Limb (tissue), 2 donors: ENCODE results near the gene SSBP1.
"Not testable (repeated sequence)": the region's sequence is repeated elsewhere in the genome, so short reads cannot be mapped to it uniquely, and the experiment has no call there.

Experiments
- DNase-seq, 2 donors: peaks; one replicate each; pipeline ENCODE4 v3.0.0-alpha.2; 2016; ENCODE audit errors: extremely low spot score in 2 of 2

SSBP1 gene

GRCh38 chr7:141770083-141770583 lies 32.0 kb downstream of the SSBP1 start:
- not testable (repeated sequence) for DNase-seq

GRCh38 chr7:141776374-141776773 lies 38.2 kb downstream of the SSBP1 start, which contains the start of gene TAS2R4:
TSS of gene TAS2R4 (plus strand) at chr7:141776674. CDS start at chr7:141778489, 1,815 bp downstream.
- no peak for DNase-seq

GRCh38 chr7:141785706-141786552 lies 47.8 kb downstream of the SSBP1 start:
- peak in 1 of 2 donors; percentile 34 for DNase-seq

GRCh38 chr7:141788296-141788695 lies 50.1 kb downstream of the SSBP1 start:
- no peak for DNase-seq

GRCh38 chr7:141789917-141790316 lies 51.8 kb downstream of the SSBP1 start, which contains the start of gene TAS2R5:
TSS of gene TAS2R5 (plus strand) at chr7:141790217. CDS start at chr7:141790362, 145 bp downstream.
- no peak for DNase-seq

- DNase-seq, result no peak
Measured at GRCh38 chr7:141792526-141792925, 54.4 kb downstream of the SSBP1 start.
